Fibroblast of mammary gland (primary cell): Measurements from ENCODE around the gene ARHGEF16.

Experiments used
- DNase-seq: peaks from one replicate; pipeline ENCODE4 v3.0.0-alpha.2; 2010; ENCODE audit warnings: low read depth
- H3K4me3 ChIP-seq: 2 replicates; pipeline ENCODE4 v1.5.1; 2011; ENCODE audit warnings: low read depth, mild to moderate bottlenecking, low read length, moderate library complexity; ENCODE audit not compliant: control insufficient read depth
- TF ChIP-seq, protein P1 (sequence below): conservative IDR thresholded peaks from 2 replicates; pipeline ENCODE4 v1.5.1; 2011; ENCODE audit warnings: low read depth, low read length, inconsistent platforms; ENCODE audit not compliant: control insufficient read depth, insufficient read depth

The ARHGEF16 gene

DNA sequence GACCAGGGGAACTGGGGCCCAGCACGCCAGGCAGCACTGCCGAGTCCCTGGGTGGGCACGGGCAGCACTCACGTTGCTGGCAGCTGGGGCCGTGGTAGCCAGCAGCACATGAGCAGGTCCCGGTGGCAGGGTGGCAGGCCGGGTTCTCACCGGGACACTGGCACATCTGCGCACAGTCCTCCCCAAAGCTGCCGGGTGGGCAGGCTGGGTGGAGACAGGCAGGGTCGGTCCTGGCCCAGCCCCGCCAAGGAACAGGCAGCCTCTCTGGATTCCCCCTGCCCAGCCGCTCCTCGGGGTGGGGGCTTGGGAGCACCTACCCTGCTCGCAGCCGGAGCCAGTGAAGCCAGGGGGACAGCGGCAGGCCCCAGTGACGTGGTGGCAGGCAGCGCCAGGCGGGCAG lies 42.5 kb downstream of the ARHGEF16 start:
- H3K4me3 ChIP-seq, result no peak overlapping the region
- no peak for DNase-seq
- TF ChIP-seq, protein P1, sequence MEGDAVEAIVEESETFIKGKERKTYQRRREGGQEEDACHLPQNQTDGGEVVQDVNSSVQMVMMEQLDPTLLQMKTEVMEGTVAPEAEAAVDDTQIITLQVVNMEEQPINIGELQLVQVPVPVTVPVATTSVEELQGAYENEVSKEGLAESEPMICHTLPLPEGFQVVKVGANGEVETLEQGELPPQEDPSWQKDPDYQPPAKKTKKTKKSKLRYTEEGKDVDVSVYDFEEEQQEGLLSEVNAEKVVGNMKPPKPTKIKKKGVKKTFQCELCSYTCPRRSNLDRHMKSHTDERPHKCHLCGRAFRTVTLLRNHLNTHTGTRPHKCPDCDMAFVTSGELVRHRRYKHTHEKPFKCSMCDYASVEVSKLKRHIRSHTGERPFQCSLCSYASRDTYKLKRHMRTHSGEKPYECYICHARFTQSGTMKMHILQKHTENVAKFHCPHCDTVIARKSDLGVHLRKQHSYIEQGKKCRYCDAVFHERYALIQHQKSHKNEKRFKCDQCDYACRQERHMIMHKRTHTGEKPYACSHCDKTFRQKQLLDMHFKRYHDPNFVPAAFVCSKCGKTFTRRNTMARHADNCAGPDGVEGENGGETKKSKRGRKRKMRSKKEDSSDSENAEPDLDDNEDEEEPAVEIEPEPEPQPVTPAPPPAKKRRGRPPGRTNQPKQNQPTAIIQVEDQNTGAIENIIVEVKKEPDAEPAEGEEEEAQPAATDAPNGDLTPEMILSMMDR, result no peak

DNA sequence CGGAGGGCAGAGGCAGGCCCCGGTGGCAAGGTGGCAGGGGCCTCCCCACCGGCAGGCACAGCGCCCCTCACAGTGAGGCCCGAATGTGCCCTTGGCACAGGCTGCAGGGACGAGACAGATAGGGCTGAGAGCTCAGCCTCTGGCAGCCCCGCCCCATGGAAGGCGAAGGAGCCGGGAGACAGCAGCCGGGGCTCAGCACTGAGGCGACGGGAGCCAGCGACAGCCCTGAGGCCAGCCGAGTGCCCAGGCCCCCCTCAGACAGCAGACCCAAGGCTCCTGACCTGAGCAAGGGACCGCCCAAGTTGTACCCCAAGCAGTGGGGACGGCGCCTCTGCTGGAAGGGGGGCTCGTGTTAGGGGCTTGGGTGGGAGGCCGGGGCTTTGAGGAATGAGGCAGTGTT lies 43.1 kb downstream of the ARHGEF16 start:
- TF ChIP-seq, protein P1, result no peak
- H3K4me3 ChIP-seq, result no peak overlapping the region
- no peak for DNase-seq

DNA sequence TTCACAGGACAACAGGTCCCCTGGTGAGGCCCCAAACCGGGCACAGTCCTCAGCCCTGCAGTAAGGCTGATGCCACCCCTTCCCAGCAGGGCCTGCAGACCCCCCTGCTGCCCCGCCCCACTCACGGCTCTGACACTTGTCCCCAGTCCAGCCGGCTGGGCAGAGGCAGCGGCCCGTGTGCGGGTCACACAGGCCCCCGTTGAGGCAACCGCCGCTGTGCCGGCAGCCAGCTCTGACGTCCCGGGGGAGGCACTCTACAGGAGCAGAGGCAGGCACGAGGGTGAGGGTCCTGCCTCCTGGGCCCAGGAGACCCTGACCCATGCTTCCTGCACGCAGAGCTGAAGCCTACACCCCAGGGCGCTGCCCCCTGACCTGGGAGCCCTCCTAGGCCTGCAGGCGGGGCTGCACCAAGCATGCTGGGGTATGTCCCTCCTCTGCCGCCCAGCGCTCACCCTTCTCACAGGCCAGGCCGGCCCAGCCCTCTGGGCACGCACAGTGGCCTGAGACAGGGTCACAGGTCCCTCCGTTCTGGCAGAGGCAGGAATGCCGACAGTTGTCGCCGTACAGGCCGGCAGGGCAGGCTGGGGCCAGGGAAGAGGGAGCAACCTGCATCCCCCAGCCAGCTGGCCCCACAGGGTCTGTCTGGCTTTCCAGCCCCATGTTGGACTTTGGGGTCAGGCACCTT lies 43.9 kb downstream of the ARHGEF16 start:
- H3K4me3 ChIP-seq, result no peak overlapping the region
- TF ChIP-seq, protein P1, result no peak

DNA sequence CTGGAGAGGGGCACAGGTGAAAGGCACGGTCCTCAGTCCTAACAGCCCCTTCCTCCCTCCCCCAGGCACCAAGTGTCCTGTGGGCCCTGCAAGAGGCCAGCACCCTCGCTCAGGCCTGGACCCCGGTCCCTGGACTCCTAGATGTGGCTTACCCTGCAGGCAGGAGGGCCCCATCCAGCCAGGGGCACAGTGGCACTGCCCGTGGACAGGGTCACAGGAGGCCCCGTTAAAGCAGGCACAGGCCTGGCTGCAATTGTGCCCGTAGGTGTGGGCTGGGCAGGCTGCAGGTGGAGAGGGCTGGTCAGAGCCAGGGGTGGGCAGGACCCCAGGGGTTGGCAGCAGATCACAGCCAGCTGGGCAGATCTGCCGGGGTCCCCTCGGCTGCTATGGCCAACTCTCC lies 44.5 kb downstream of the ARHGEF16 start:
- H3K4me3 ChIP-seq, result no peak overlapping the region
- TF ChIP-seq, protein P1, result no peak
- DNase-seq, result no peak

More for the DNA sequence above, 43.9 kb downstream of the ARHGEF16 start:
- DNase-seq, result no peak

DNA sequence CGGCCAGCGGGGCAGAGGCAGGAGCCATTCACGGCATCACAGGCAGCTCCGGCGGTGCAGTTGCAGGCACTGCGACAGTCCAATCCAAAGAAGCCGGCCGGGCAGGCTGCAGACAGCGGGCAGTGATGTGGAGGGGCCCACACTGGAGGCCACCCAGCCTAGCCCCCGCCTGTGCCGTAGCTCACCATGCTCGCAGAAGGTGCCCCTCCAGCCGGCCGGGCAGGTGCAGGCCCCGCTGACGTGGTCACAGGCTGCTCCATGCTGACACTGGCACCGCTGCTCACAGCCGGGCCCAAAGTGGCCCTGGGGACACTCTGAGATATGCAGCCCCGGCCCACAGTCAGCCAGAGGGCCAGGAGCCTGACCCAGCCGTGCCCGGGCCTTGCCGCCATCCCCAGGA lies 45.1 kb downstream of the ARHGEF16 start:
- no peak overlapping the region for H3K4me3 ChIP-seq
- TF ChIP-seq, protein P1, result no peak
- DNase-seq, result no peak

DNA sequence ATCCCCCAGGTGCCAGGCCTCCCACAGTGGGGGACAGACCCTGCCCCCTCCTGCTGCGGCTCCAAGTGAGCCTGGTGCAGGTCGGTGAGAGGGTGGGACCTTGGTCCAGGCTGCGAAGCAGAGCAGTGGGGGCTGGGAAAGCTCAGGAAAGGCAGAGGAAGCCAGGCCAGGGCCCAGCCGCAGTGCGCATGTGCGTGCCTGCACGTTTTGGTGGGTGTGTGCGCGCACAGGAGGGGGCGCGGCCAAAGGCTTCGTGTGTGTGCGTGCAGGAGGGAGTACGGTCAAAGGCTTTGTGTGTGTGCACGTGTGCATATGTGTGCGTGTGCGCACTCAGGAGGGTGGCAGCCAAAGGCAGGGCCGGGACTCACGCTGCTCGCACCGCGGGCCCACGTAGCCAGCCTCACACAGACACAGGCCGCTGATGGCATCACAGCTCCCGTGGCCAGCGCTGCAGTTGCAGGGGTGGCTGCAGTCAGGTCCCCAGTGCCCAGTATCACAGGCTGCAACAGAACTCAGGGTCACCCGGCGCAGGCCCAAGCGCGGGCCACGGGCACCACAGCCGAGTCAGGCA lies 45.9 kb downstream of the ARHGEF16 start:
- no peak overlapping the region for H3K4me3 ChIP-seq
- no peak for DNase-seq
- TF ChIP-seq, protein P1, result no peak
